Measurements from ENCODE around the gene PTCRA.

Gene PTCRA

GRCh38 chr6:42969431-42969830 lies 53.6 kb downstream of the PTCRA start:
- in situ Hi-C loops (cut with MboI; ENCODE audit: low sequenced_read_pairs), result no loop called here

DNA sequence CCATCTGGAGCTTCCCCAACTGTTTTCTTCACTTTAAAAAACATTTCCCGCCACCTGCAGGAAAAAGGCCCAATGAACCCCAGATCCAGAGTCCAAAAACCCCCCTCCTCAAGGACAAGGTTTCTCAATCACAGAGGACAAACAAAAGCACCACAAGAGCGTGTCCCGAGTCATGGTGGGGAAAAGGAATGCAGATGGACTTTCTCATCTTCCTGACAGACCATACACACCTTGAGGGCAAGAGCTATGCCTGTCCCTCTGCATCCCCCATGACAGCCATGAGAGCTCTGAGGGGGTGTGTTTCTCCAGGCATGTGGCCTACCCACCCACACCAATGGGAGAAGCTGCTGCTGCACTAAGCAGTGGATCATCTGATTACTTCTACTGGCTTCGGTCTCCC lies 54.1 kb downstream of the PTCRA start:
- in situ Hi-C loops (cut with MboI; ENCODE audit: low sequenced_read_pairs), result no loop called here

- in situ Hi-C loops (cut with MboI; ENCODE audit: low sequenced_read_pairs), result no loop called here
Observed at GRCh38 chr6:42970871-42971612, 55.2 kb downstream of the PTCRA start.

GRCh38 chr6:42971746-42972327 lies 56.0 kb downstream of the PTCRA start:
- in situ Hi-C loops (cut with MboI; ENCODE audit: low sequenced_read_pairs), result no loop called here

- in situ Hi-C loops (cut with MboI; ENCODE audit: low sequenced_read_pairs), result no loop called here
Observed at GRCh38 chr6:42973926-42974325, 58.1 kb downstream of the PTCRA start.

- in situ Hi-C loops (cut with MboI; ENCODE audit: low sequenced_read_pairs), result no loop called here
Observed at GRCh38 chr6:42974919-42975505, 59.2 kb downstream of the PTCRA start.
